Kidney (tissue), 22 donors: ENCODE measurements around the gene PCNX4. TPM values are rescaled to one million over a fixed set of nuclear protein-coding genes. Genes with fewer than 3 reads are reported as not detected.
"Not testable (repeated sequence)": the region's sequence is repeated elsewhere in the genome, so short reads cannot be mapped to it uniquely, and the experiment has no call there.

Experiments used
- DNase-seq, 5 donors: peaks; one replicate each; pipeline ENCODE4 v3.0.0-alpha.2; 2013 to 2020
- FAIRE-seq: peaks from 2 replicates; lab custom pipeline; 2012; peaks lifted over from hg19 to GRCh38; lab: Jason Lieb, UNC
- H3K27ac ChIP-seq, 2 donors: one replicate each; pipeline ENCODE4 v1.7.0; 2013; ENCODE audit warnings: low read depth in 2 of 2, low read length in 2 of 2, inconsistent platforms in 1 of 2
- H3K27me3 ChIP-seq: one replicate; pipeline ENCODE4 v1.7.1; 2013; ENCODE audit warnings: low read length, inconsistent platforms; ENCODE audit not compliant: control insufficient read depth, insufficient read depth
- H3K36me3 ChIP-seq, 3 donors: one replicate each; pipeline versions ENCODE4 v1.7.0 to v1.7.1; 2013; ENCODE audit warnings: low read length in 3 of 3, control low read depth in 1 of 3, inconsistent platforms in 1 of 3; ENCODE audit not compliant: insufficient read depth in 3 of 3, control insufficient read depth in 2 of 3
- H3K4me1 ChIP-seq, 3 donors: one replicate each; pipeline versions ENCODE4 v1.7.0 to v1.7.1; 2013; ENCODE audit warnings: low read length in 3 of 3, inconsistent platforms in 1 of 3, low read depth in 1 of 3; ENCODE audit not compliant: control insufficient read depth in 2 of 3, insufficient read depth in 2 of 3
- H3K4me3 ChIP-seq, 3 donors: one replicate each; pipeline versions ENCODE4 v1.7.0 to v1.8.1; 2013; ENCODE audit warnings: low read length in 3 of 3, control low read depth in 1 of 3, inconsistent platforms in 1 of 3
- H3K9ac ChIP-seq, 3 donors: one replicate each; pipeline versions ENCODE4 v1.7.0 to v1.7.1; 2013; ENCODE audit warnings: low read length in 3 of 3, control low read depth in 1 of 3, inconsistent platforms in 1 of 3
- H3K9me3 ChIP-seq, 3 donors: one replicate each; pipeline versions ENCODE4 v1.7.0 to v1.7.1; 2013; ENCODE audit warnings: low read length in 3 of 3, control low read depth in 1 of 3, inconsistent platforms in 1 of 3; ENCODE audit not compliant: control insufficient read depth in 2 of 3, insufficient read depth in 1 of 3
- intact Hi-C: fragments of 100-400 bp; cut with DNase I; formaldehyde crosslinking; loops from one replicate; pipeline ENCODE4 v1.11.1; 2022
- long read RNA-seq, 10 donors: library from polyadenylated mRNA in 1 of 10; unstranded in 1 of 10; transcript quantifications; one replicate each; pipeline ENCODE4 v2.0.0 and lab custom pipeline, GENCODE V29; 2021 to 2026
- polyA plus RNA-seq: library from polyadenylated mRNA; stranded (reverse); fragments of 350-450 nt; fragmentation: Illumina TruSeq; extraction: RNeasy Lipid Tissue Mini Kit (QIAGEN cat#74804); gene quantifications from one replicate; pipeline ENCODE4 v1.2.3, GENCODE V29; 2014; ENCODE audit warnings: low read depth, low replicate concordance; ENCODE audit not compliant: insufficient read depth
- total RNA-seq: library from RNA; stranded (reverse); fragmentation: NEBNext Ultra II Directional; extraction: Animal tissue kit (Norgen Biotek cat#: 25700); gene quantifications from one replicate; pipeline ENCODE4 v1.2.1, GENCODE V29; 2021
- TF ChIP-seq, protein P1 (sequence below): IDR thresholded peaks from 3 replicates; pipeline ENCODE4 v1.5.1; 2012; ENCODE audit warnings: mild to moderate bottlenecking, moderate library complexity, borderline replicate concordance; ENCODE audit not compliant: insufficient read depth; ENCODE audit errors: extremely low read depth
- donor health status: control.
- donor health status: control.
- donor health status: control.
- donor health status: control.
- donor health status: control.
- donor health status: DM: yes; HTN: yes; CAD: no.
- donor health status: Normal renal cell carcinoma (clear cell type).

The PCNX4 gene
- total RNA-seq (44.9 TPM), polyA plus RNA-seq (25.1 TPM)
- long read RNA-seq, donor 1, full-length matches to known transcripts: 8 of 19 reads
- long read RNA-seq, donor 1, partial matches to known transcripts: 11 of 19 reads
- long read RNA-seq, donor 1, other reads (novel, unspliced or antisense): 0 of 19 reads
- long read RNA-seq, donor 2, full-length matches to known transcripts: 9 of 165 reads
- long read RNA-seq, donor 2, partial matches to known transcripts: 105 of 165 reads
- long read RNA-seq, donor 2, other reads (novel, unspliced or antisense): 51 of 165 reads
- long read RNA-seq, donor 3, full-length matches to known transcripts: 6 of 6 reads
- long read RNA-seq, donor 3, partial matches to known transcripts: 0 of 6 reads
- long read RNA-seq, donor 3, other reads (novel, unspliced or antisense): 0 of 6 reads
- long read RNA-seq, donor 4, full-length matches to known transcripts: 4 of 4 reads
- long read RNA-seq, donor 4, partial matches to known transcripts: 0 of 4 reads
- long read RNA-seq, donor 4, other reads (novel, unspliced or antisense): 0 of 4 reads
- long read RNA-seq, donor 5: 0 reads
- long read RNA-seq, donor 6, full-length matches to known transcripts: 3 of 19 reads
- long read RNA-seq, donor 6, partial matches to known transcripts: 16 of 19 reads
- long read RNA-seq, donor 6, other reads (novel, unspliced or antisense): 0 of 19 reads
- long read RNA-seq, donor 7, full-length matches to known transcripts: 6 of 11 reads
- long read RNA-seq, donor 7, partial matches to known transcripts: 0 of 11 reads
- long read RNA-seq, donor 7, other reads (novel, unspliced or antisense): 5 of 11 reads
- long read RNA-seq, donor 8, full-length matches to known transcripts: 6 of 18 reads
- long read RNA-seq, donor 8, partial matches to known transcripts: 12 of 18 reads
- long read RNA-seq, donor 8, other reads (novel, unspliced or antisense): 0 of 18 reads
- long read RNA-seq, donor 9, full-length matches to known transcripts: 1 of 1 reads
- long read RNA-seq, donor 9, partial matches to known transcripts: 0 of 1 reads
- long read RNA-seq, donor 9, other reads (novel, unspliced or antisense): 0 of 1 reads
- long read RNA-seq, donor 10, full-length matches to known transcripts: 4 of 193 reads
- long read RNA-seq, donor 10, partial matches to known transcripts: 107 of 193 reads
- long read RNA-seq, donor 10, other reads (novel, unspliced or antisense): 82 of 193 reads

DNA sequence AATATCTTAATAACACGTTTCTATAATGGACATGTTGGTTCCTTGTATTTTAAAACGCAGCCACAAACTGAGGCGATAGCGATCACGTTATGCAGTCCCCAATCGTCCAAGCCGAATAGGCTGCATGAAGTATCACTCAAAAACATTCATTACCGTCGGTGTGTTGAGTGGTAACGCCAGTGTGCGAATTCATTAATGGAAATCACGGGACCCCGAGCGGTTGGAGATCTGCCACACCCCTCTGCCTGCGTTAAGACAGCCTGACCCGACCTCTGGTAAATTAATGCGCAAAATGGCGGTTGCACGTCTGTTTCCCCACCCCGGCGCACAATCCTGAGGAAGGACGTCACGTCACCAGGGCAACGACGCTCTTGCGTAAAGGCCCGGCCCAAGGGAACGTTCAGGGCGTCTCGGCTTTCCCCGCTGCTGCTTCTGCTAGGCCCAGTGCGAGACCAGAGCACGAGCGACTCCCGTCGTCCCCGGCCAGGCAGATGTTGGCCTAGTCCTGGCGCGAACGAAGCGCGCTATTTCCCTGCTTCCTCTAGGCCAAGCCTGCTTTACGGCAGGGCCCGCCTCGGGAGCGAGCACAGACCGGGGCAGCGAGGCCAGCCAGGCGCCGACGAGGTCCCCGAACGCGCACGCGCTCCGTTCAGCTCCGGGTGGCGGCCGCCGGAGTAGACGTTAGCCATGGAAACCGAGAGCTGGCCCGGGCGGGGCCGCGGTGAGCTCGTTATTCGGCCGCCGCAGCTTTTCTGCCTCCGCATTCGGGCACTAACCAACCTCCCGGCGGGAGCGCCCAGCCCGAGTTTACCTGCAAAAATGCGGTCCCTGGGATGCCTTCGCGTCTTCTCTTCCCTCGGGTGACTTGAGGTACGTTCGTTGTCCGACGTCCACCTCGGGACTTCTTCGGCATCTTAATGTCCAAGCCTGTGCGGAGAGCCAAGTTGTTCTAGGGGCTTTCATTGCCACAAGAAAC is at the start of gene PCNX4:
TSS of gene PCNX4 (plus strand) at position 374 of the 976 bp plus-strand sequence. CDS start 15,716 bp downstream, outside the sequence.
- FAIRE-seq (peak; percentile 72), DNase-seq (peak; percentile 97 to 100 (median 99))
- peak within 1 kb of the TSS; percentile 87 to 99 (median 93) for H3K9ac ChIP-seq
- TF ChIP-seq, protein P1, sequence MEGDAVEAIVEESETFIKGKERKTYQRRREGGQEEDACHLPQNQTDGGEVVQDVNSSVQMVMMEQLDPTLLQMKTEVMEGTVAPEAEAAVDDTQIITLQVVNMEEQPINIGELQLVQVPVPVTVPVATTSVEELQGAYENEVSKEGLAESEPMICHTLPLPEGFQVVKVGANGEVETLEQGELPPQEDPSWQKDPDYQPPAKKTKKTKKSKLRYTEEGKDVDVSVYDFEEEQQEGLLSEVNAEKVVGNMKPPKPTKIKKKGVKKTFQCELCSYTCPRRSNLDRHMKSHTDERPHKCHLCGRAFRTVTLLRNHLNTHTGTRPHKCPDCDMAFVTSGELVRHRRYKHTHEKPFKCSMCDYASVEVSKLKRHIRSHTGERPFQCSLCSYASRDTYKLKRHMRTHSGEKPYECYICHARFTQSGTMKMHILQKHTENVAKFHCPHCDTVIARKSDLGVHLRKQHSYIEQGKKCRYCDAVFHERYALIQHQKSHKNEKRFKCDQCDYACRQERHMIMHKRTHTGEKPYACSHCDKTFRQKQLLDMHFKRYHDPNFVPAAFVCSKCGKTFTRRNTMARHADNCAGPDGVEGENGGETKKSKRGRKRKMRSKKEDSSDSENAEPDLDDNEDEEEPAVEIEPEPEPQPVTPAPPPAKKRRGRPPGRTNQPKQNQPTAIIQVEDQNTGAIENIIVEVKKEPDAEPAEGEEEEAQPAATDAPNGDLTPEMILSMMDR: no peak
- intact Hi-C loops: no loop called here
- no peaks in the 10 kb centered on the region for H3K27me3 ChIP-seq
- peaks cover 5 to 13% (median 12%) of the 10 kb centered on the region in 3 donors for H3K4me1 ChIP-seq
- H3K4me3 ChIP-seq: peak within 1 kb of the TSS; percentile 89 to 100 (median 99)
- no peaks in the 10 kb centered on the region for H3K9me3 ChIP-seq
- peak within 1 kb of the TSS; percentile 98 to 99 for H3K27ac ChIP-seq
- no peaks in the 10 kb centered on the region for H3K36me3 ChIP-seq

DNA sequence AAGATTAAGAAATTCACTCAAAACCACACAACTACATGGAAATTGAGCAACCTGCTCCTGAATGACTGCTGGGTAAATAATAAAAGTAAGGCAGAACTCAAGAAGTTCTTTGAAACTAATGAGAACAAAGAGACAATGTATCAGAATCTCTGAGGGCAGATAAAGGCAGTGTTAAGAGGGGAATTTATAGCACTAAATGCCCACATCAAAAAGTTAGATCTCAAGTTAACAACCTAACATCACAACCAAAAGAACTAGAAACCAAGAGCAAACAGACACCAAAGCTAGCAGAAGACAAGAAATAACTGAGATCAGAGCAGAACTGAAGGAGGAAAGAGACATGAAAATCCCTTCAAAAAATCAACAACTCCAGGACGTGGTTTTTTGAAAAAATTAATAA is 43.7 kb upstream of the PCNX4 start:
- H3K27ac ChIP-seq, H3K4me1 ChIP-seq, intact Hi-C loops, H3K27me3 ChIP-seq, H3K9ac ChIP-seq, H3K9me3 ChIP-seq, DNase-seq, H3K4me3 ChIP-seq, FAIRE-seq, H3K36me3 ChIP-seq: not testable (repeated sequence)

DNA sequence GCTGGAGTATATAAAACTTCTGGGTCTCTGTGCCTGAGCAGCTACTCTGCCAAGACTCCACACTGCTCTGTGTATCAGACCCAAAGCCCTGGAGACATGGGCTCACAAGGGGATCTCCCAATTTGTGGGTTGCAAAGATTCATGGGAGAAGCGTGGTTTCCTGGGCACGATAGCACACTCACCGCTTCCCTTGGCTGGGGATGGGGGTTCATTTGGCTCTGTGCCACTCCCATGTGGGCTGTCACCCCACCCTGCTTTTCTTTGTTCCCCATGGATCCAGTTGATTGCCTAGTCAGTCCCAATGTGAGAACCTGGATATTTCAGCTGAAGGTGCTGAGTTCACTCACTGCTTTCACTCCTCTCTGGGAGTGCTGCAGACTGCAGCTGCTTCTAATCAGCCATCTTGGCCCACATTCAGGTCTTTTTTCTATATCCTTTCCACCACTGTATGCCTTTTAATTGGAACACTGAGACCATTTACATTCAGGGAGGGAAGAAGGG is 40.0 kb upstream of the PCNX4 start:
- Histone ChIP-seq H3K36me3 (no peaks in the 10 kb centered on the region), H3K27ac (no peak overlapping the region), H3K4me3 (no peak overlapping the region), H3K27me3 (no peaks in the 10 kb centered on the region), H3K9me3 (peaks cover 0 to 2% (median 0%) of the 10 kb centered on the region in 3 donors), H3K9ac (no peak overlapping the region), H3K4me1 (no peaks in the 10 kb centered on the region)
- intact Hi-C loops: no loop called here
- no peak for FAIRE-seq
- DNase-seq: peak in 2 of 5 donors; percentile 8 to 70
- TF ChIP-seq, protein P1: no peak
